ENCODE measurements around the gene NEAT1.
"Not testable (repeated sequence)": the region's sequence is repeated elsewhere in the genome, so short reads cannot be mapped to it uniquely, and the experiment has no call there.

NEAT1 gene

GRCh38 chr11:65446446-65447277 is 24.1 kb downstream of the NEAT1 start:
- Histone ChIP-seq H3K4me1 (ENCODE audit: control insufficient read depth, insufficient read depth, low read length, unreplicated experiment) (peaks cover 28% of the 10 kb centered on the region), H2AFZ (ENCODE audit: low read length, unreplicated experiment) (no peak overlapping the region), H3K27me3 (ENCODE audit: insufficient read depth, low read length) (no peaks in the 10 kb centered on the region), H3K79me2 (ENCODE audit: control insufficient read depth, insufficient read depth, low read length, unreplicated experiment) (peaks cover 1% of the 10 kb centered on the region), H3K4me3 (ENCODE audit: low read depth, low read length) (no peak overlapping the region), H3K36me3 (ENCODE audit: insufficient read depth, low read length) (peaks cover 6% of the 10 kb centered on the region; the same call in 1 of the 2 replicates), H3K27ac (ENCODE audit: low read depth, low read length) (peak overlapping the region; percentile 42)

GRCh38 chr11:65448074-65448417 is 25.4 kb downstream of the NEAT1 start:
- peak overlapping the region; percentile 56 for H3K27ac ChIP-seq (ENCODE audit: low read depth, low read length)
- no peaks in the 10 kb centered on the region for H3K79me2 ChIP-seq (ENCODE audit: control insufficient read depth, insufficient read depth, low read length, unreplicated experiment)
- H3K4me3 ChIP-seq (ENCODE audit: low read depth, low read length): no peak overlapping the region
- H3K27me3 ChIP-seq (ENCODE audit: insufficient read depth, low read length): no peaks in the 10 kb centered on the region
- H2AFZ ChIP-seq (ENCODE audit: low read length, unreplicated experiment): no peak overlapping the region
- peaks cover 6% of the 10 kb centered on the region; the same call in 1 of the 2 replicates for H3K36me3 ChIP-seq (ENCODE audit: insufficient read depth, low read length)
- peaks cover 32% of the 10 kb centered on the region for H3K4me1 ChIP-seq (ENCODE audit: control insufficient read depth, insufficient read depth, low read length, unreplicated experiment)

- Histone ChIP-seq H3K36me3 (ENCODE audit: insufficient read depth, low read length) (peaks cover 2% of the 10 kb centered on the region; the same call in 1 of the 2 replicates), H3K27me3 (ENCODE audit: insufficient read depth, low read length) (no peaks in the 10 kb centered on the region), H2AFZ (ENCODE audit: low read length, unreplicated experiment) (no peak overlapping the region), H3K4me3 (ENCODE audit: low read depth, low read length) (no peak overlapping the region), H3K4me1 (ENCODE audit: control insufficient read depth, insufficient read depth, low read length, unreplicated experiment) (peaks cover 29% of the 10 kb centered on the region), H3K27ac (ENCODE audit: low read depth, low read length) (peak overlapping the region; percentile 56), H3K79me2 (ENCODE audit: control insufficient read depth, insufficient read depth, low read length, unreplicated experiment) (no peaks in the 10 kb centered on the region)
Observed at GRCh38 chr11:65448418-65449105, 26.0 kb downstream of the NEAT1 start.

GRCh38 chr11:65451301-65451700 is 28.7 kb downstream of the NEAT1 start:
- H3K27ac ChIP-seq (ENCODE audit: low read depth, low read length); H2AFZ ChIP-seq (ENCODE audit: low read length, unreplicated experiment); H3K36me3 ChIP-seq (ENCODE audit: insufficient read depth, low read length); H3K4me3 ChIP-seq (ENCODE audit: low read depth, low read length); H3K27me3 ChIP-seq (ENCODE audit: insufficient read depth, low read length): not testable (repeated sequence)
- Histone ChIP-seq H3K79me2 (ENCODE audit: control insufficient read depth, insufficient read depth, low read length, unreplicated experiment) (peaks cover 14% of the 10 kb centered on the region), H3K4me1 (ENCODE audit: control insufficient read depth, insufficient read depth, low read length, unreplicated experiment) (peaks cover 39% of the 10 kb centered on the region)

GRCh38 chr11:65452259-65452658 is 29.7 kb downstream of the NEAT1 start:
- peak overlapping the region; percentile 81 for H3K27ac ChIP-seq (ENCODE audit: low read depth, low read length)
- H3K4me1 ChIP-seq (ENCODE audit: control insufficient read depth, insufficient read depth, low read length, unreplicated experiment): peaks cover 38% of the 10 kb centered on the region
- H3K27me3 ChIP-seq (ENCODE audit: insufficient read depth, low read length); H3K4me3 ChIP-seq (ENCODE audit: low read depth, low read length); H2AFZ ChIP-seq (ENCODE audit: low read length, unreplicated experiment); H3K36me3 ChIP-seq (ENCODE audit: insufficient read depth, low read length): not testable (repeated sequence)
- peaks cover 18% of the 10 kb centered on the region for H3K79me2 ChIP-seq (ENCODE audit: control insufficient read depth, insufficient read depth, low read length, unreplicated experiment)

- peaks cover 9% of the 10 kb centered on the region; the same call in 1 of the 2 replicates for H3K36me3 ChIP-seq (ENCODE audit: insufficient read depth, low read length)
- H2AFZ ChIP-seq (ENCODE audit: low read length, unreplicated experiment): no peak overlapping the region
- H3K27ac ChIP-seq (ENCODE audit: low read depth, low read length): peak overlapping the region; percentile 81
- peaks cover 36% of the 10 kb centered on the region for H3K4me1 ChIP-seq (ENCODE audit: control insufficient read depth, insufficient read depth, low read length, unreplicated experiment)
- H3K79me2 ChIP-seq (ENCODE audit: control insufficient read depth, insufficient read depth, low read length, unreplicated experiment): peaks cover 18% of the 10 kb centered on the region
- no peak overlapping the region for H3K4me3 ChIP-seq (ENCODE audit: low read depth, low read length)
- no peaks in the 10 kb centered on the region for H3K27me3 ChIP-seq (ENCODE audit: insufficient read depth, low read length)
Observed at GRCh38 chr11:65452806-65453490, 30.4 kb downstream of the NEAT1 start.

GRCh38 chr11:65454311-65454695 is 31.7 kb downstream of the NEAT1 start:
- Histone ChIP-seq H3K79me2 (ENCODE audit: control insufficient read depth, insufficient read depth, low read length, unreplicated experiment) (peaks cover 18% of the 10 kb centered on the region), H2AFZ (ENCODE audit: low read length, unreplicated experiment) (no peak overlapping the region), H3K27ac (ENCODE audit: low read depth, low read length) (peak overlapping the region; percentile 81), H3K27me3 (ENCODE audit: insufficient read depth, low read length) (no peaks in the 10 kb centered on the region), H3K4me1 (ENCODE audit: control insufficient read depth, insufficient read depth, low read length, unreplicated experiment) (peaks cover 29% of the 10 kb centered on the region), H3K4me3 (ENCODE audit: low read depth, low read length) (peak overlapping the region; percentile 82), H3K36me3 (ENCODE audit: insufficient read depth, low read length) (peaks cover 7% of the 10 kb centered on the region; the same call in 1 of the 2 replicates)

- peak overlapping the region; percentile 81 for H3K27ac ChIP-seq (ENCODE audit: low read depth, low read length)
- peaks cover 7% of the 10 kb centered on the region; the same call in 1 of the 2 replicates for H3K36me3 ChIP-seq (ENCODE audit: insufficient read depth, low read length)
- peaks cover 18% of the 10 kb centered on the region for H3K79me2 ChIP-seq (ENCODE audit: control insufficient read depth, insufficient read depth, low read length, unreplicated experiment)
- no peaks in the 10 kb centered on the region for H3K27me3 ChIP-seq (ENCODE audit: insufficient read depth, low read length)
- H3K4me1 ChIP-seq (ENCODE audit: control insufficient read depth, insufficient read depth, low read length, unreplicated experiment): peaks cover 29% of the 10 kb centered on the region
- peak overlapping the region; percentile 82 for H3K4me3 ChIP-seq (ENCODE audit: low read depth, low read length)
- no peak overlapping the region for H2AFZ ChIP-seq (ENCODE audit: low read length, unreplicated experiment)
Observed at GRCh38 chr11:65454696-65455456, 32.3 kb downstream of the NEAT1 start.

- peaks cover 29% of the 10 kb centered on the region for H3K4me1 ChIP-seq (ENCODE audit: control insufficient read depth, insufficient read depth, low read length, unreplicated experiment)
- peaks cover 18% of the 10 kb centered on the region for H3K79me2 ChIP-seq (ENCODE audit: control insufficient read depth, insufficient read depth, low read length, unreplicated experiment)
- no peak overlapping the region for H3K27ac ChIP-seq (ENCODE audit: low read depth, low read length)
Observed at GRCh38 chr11:65456418-65456817, 33.8 kb downstream of the NEAT1 start.

GRCh38 chr11:65459552-65459951 is 37.0 kb downstream of the NEAT1 start:
- Histone ChIP-seq H3K36me3 (ENCODE audit: insufficient read depth, low read length) (peaks cover 7% of the 10 kb centered on the region; the same call in 1 of the 2 replicates), H3K4me3 (ENCODE audit: low read depth, low read length) (no peak overlapping the region), H3K27me3 (ENCODE audit: insufficient read depth, low read length) (no peaks in the 10 kb centered on the region), H3K79me2 (ENCODE audit: control insufficient read depth, insufficient read depth, low read length, unreplicated experiment) (peaks cover 13% of the 10 kb centered on the region), H2AFZ (ENCODE audit: low read length, unreplicated experiment) (no peak overlapping the region), H3K27ac (ENCODE audit: low read depth, low read length) (no peak overlapping the region), H3K4me1 (ENCODE audit: control insufficient read depth, insufficient read depth, low read length, unreplicated experiment) (peaks cover 13% of the 10 kb centered on the region)

More at GRCh38 chr11:65456418-65456817, 33.8 kb downstream of the NEAT1 start:
- H2AFZ ChIP-seq (ENCODE audit: low read length, unreplicated experiment): no peak overlapping the region
- no peaks in the 10 kb centered on the region for H3K27me3 ChIP-seq (ENCODE audit: insufficient read depth, low read length)
- peaks cover 7% of the 10 kb centered on the region; the same call in 1 of the 2 replicates for H3K36me3 ChIP-seq (ENCODE audit: insufficient read depth, low read length)
- H3K4me3 ChIP-seq (ENCODE audit: low read depth, low read length): peak overlapping the region; percentile 22
